Neural progenitor cell (in vitro differentiated cells): Measurements from ENCODE around the gene RGS1.

Experiments used
- EZH2 ChIP-seq: fragments of 200-600 bp; sonication (generic); IDR thresholded peaks from 2 replicates; pipeline ENCODE4 v1.6.1; 2017; ENCODE audit warnings: antibody characterized with exemption, mild to moderate bottlenecking, moderate library complexity
- EZH2phosphoT487 ChIP-seq: fragments of 200-600 bp; sonication (generic); IDR thresholded peaks from 2 replicates; pipeline ENCODE4 v1.6.1; 2017; ENCODE audit warnings: antibody characterized with exemption
- TF ChIP-seq, protein P1 (sequence below): fragments of 200-600 bp; sonication (generic); IDR thresholded peaks from 2 replicates; pipeline ENCODE4 v1.5.1; 2017; ENCODE audit warnings: antibody characterized with exemption, mild to moderate bottlenecking

DNA sequence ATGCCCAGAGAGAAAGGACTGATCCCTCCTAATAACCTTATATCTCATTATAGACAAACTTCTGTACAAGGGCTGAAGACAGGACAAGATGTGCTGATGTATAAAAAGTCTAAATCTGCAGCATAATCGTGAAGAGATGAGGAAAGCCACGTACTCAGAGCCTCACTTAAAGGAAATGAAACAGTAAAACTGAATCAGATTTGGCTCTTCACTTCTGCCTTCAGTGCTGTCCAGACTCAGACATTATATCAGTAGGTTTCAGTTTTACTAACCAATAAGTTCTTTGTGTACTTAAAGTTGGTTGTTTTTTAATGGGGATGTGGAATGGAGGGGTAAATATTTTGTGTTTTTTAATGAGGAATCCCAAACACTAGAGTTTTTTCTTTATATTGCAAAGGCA is 45.3 kb upstream of the RGS1 start:
- TF ChIP-seq EZH2, result no peak
- no peak for TF ChIP-seq EZH2phosphoT487
- TF ChIP-seq, protein P1, sequence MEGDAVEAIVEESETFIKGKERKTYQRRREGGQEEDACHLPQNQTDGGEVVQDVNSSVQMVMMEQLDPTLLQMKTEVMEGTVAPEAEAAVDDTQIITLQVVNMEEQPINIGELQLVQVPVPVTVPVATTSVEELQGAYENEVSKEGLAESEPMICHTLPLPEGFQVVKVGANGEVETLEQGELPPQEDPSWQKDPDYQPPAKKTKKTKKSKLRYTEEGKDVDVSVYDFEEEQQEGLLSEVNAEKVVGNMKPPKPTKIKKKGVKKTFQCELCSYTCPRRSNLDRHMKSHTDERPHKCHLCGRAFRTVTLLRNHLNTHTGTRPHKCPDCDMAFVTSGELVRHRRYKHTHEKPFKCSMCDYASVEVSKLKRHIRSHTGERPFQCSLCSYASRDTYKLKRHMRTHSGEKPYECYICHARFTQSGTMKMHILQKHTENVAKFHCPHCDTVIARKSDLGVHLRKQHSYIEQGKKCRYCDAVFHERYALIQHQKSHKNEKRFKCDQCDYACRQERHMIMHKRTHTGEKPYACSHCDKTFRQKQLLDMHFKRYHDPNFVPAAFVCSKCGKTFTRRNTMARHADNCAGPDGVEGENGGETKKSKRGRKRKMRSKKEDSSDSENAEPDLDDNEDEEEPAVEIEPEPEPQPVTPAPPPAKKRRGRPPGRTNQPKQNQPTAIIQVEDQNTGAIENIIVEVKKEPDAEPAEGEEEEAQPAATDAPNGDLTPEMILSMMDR, result no peak
